Smooth muscle cell (in vitro differentiated cells): ENCODE data around the gene SLC38A3. TPM values are rescaled to one million over a fixed set of nuclear protein-coding genes. Genes with fewer than 3 reads are reported as not detected.

Experiments
- DNase-seq: peaks from one replicate; lab custom pipeline; 2025; ENCODE audit not compliant: unreplicated experiment; lab: John Stamatoyannopoulos, UW
- H2AFZ ChIP-seq: fragments of 200-600 bp; sonication (generic); 2 replicates; pipeline ENCODE4 v1.6.0; 2016; ENCODE audit warnings: antibody characterized with exemption, low read depth, mild to moderate bottlenecking
- H3F3A ChIP-seq: fragments of 200-600 bp; sonication (generic); 2 replicates; pipeline ENCODE4 v1.6.0; 2017; ENCODE audit warnings: antibody characterized with exemption, low read depth
- H3K27ac ChIP-seq: fragments of 200-600 bp; sonication (generic); 2 replicates; pipeline ENCODE4 v1.5.1; 2016; ENCODE audit warnings: low read depth, mild to moderate bottlenecking
- H3K27me3 ChIP-seq: fragments of 200-600 bp; sonication (generic); 2 replicates; pipeline ENCODE4 v1.6.1; 2016; ENCODE audit warnings: low read depth, mild to moderate bottlenecking
- H3K36me3 ChIP-seq: fragments of 200-600 bp; sonication (generic); 2 replicates; pipeline ENCODE4 v1.5.1; 2016; ENCODE audit warnings: low read depth
- H3K4me1 ChIP-seq: fragments of 200-600 bp; sonication (generic); 2 replicates; pipeline ENCODE4 v1.5.1; 2016; ENCODE audit warnings: low read depth
- H3K4me2 ChIP-seq: fragments of 200-600 bp; sonication (generic); 2 replicates; pipeline ENCODE4 v1.6.0; 2016; ENCODE audit warnings: mild to moderate bottlenecking
- H3K4me3 ChIP-seq: fragments of 200-600 bp; sonication (generic); 2 replicates; pipeline ENCODE4 v1.5.1; 2016; ENCODE audit warnings: mild to moderate bottlenecking
- H3K79me2 ChIP-seq: fragments of 200-600 bp; sonication (generic); 2 replicates; pipeline ENCODE4 v1.6.0; 2016; ENCODE audit warnings: low read depth, mild to moderate bottlenecking
- H3K9ac ChIP-seq: fragments of 200-600 bp; sonication (generic); 2 replicates; pipeline ENCODE4 v1.6.0; 2016; ENCODE audit warnings: low read depth
- H3K9me3 ChIP-seq: fragments of 200-600 bp; sonication (generic); replicated peaks from 2 replicates; pipeline ENCODE4 v1.5.1; 2016; ENCODE audit warnings: low read depth
- H4K20me1 ChIP-seq: fragments of 200-600 bp; sonication (generic); 2 replicates; pipeline ENCODE4 v1.6.0; 2016; ENCODE audit warnings: low read depth
- WGBS: methylation state at CpG from one replicate; pipeline ENCODE4 v1.1.7; 2016; ENCODE audit warnings: low lambda C conversion rate; 5-methylcytosine and 5-hydroxymethylcytosine counted together
- polyA plus RNA-seq: library from polyadenylated mRNA; unstranded; fragments of >200 nt; fragmentation: Nextera tagmentation; extraction: Ambion mirVana; gene quantifications from 2 replicates; pipeline ENCODE4 v1.2.1, GENCODE V29; 2016
- total RNA-seq: library from RNA; depleted of rRNA; stranded (reverse); fragments of >200 nt; gene quantifications from 2 replicates; pipeline ENCODE4 v1.2.3, GENCODE V29; 2014
- TF ChIP-seq, protein P1 (sequence below): fragments of 200-600 bp; sonication (generic); IDR thresholded peaks from 2 replicates; pipeline ENCODE4 v1.5.1; 2017; ENCODE audit warnings: borderline replicate concordance, mild to moderate bottlenecking, antibody characterized with exemption; ENCODE audit not compliant: insufficient read depth, poor library complexity, severe bottlenecking

The SLC38A3 gene
- total and polyA plus RNA-seq, 2 experiments from 2014 or later: 0.58 to 3.5 TPM

DNA sequence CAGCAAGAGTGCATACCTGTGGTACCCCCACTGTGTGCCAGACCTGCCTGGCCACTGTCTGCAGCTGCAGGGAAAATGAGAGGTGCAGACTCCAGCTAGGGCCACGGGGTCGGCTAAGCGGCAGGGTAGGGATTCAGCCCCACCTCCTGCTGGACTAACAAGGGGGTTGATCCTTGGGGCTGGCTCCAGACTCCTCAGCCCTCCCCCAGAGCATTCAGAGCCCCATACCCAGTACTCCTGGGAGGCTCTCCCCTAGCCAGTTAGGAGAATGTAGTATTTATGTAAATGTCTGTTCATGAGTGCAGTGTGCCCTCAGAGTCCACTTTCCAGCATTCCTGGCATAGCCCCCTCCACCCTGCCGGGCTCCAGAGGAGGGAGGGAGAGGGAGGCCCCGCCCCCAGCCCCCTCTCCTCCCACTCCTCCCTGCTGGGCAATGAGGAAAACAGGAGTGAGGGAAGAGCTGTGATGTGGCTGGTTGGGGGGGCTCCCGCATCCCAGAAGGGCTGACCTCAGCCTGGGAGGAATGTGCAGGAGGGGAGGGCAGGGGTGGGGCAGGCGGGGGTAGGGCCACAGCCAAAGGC is 59.4 kb downstream of the SLC38A3 start:
- H3K27ac ChIP-seq: peak overlapping the region; percentile 75
- peaks cover 61% of the 10 kb centered on the region for H3K4me1 ChIP-seq
- peak; percentile 50 for DNase-seq
- no peaks in the 10 kb centered on the region for H3K27me3 ChIP-seq
- peak overlapping the region; percentile 59 for H3K4me2 ChIP-seq
- no peak overlapping the region for H2AFZ ChIP-seq
- H3K9ac ChIP-seq: no peak overlapping the region
- peak overlapping the region; percentile 1 for H3K4me3 ChIP-seq
- WGBS: 3% methylated on average over 4 of the region's 7 CpGs
- peaks cover 25% of the 10 kb centered on the region for H3F3A ChIP-seq
- H3K36me3 ChIP-seq: no peaks in the 10 kb centered on the region
- H3K9me3 ChIP-seq: no peaks in the 10 kb centered on the region
- TF ChIP-seq, protein P1, sequence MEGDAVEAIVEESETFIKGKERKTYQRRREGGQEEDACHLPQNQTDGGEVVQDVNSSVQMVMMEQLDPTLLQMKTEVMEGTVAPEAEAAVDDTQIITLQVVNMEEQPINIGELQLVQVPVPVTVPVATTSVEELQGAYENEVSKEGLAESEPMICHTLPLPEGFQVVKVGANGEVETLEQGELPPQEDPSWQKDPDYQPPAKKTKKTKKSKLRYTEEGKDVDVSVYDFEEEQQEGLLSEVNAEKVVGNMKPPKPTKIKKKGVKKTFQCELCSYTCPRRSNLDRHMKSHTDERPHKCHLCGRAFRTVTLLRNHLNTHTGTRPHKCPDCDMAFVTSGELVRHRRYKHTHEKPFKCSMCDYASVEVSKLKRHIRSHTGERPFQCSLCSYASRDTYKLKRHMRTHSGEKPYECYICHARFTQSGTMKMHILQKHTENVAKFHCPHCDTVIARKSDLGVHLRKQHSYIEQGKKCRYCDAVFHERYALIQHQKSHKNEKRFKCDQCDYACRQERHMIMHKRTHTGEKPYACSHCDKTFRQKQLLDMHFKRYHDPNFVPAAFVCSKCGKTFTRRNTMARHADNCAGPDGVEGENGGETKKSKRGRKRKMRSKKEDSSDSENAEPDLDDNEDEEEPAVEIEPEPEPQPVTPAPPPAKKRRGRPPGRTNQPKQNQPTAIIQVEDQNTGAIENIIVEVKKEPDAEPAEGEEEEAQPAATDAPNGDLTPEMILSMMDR: no peak
- no peaks in the 10 kb centered on the region for H4K20me1 ChIP-seq
- H3K79me2 ChIP-seq: no peaks in the 10 kb centered on the region

DNA sequence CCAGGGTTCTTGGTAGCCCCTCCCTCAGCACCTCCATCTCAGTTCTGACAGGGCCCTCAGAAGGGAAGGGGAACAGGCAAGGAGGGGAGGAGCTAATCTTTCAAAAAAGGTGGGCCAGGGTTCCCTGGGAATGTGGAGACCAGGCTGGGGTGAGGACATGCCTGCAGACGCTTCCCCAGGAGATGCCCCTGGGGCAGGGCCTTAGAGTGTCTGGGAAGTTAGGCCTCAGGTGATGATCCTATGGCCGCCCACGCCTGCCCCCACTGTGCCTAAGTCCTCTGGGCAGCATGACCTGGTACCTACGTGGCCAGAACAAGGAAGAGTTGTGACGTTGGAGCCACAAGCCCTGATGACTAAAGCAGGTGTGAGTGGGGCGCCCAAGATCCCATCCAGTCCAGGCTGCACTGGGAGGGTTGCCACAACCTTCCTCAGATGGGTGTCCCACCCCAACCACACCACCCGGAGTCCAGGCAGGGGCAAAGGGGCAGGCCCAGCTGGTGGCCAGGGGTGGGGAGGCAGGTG is 60.0 kb downstream of the SLC38A3 start:
- H3K9me3 ChIP-seq: no peaks in the 10 kb centered on the region
- H3K27ac ChIP-seq: peak overlapping the region; percentile 75
- no peak overlapping the region for H3K4me3 ChIP-seq
- TF ChIP-seq, protein P1: no peak
- H4K20me1 ChIP-seq: no peaks in the 10 kb centered on the region
- no peak for DNase-seq
- H3F3A ChIP-seq: peaks cover 25% of the 10 kb centered on the region
- peak overlapping the region; percentile 15 for H3K9ac ChIP-seq
- H3K79me2 ChIP-seq: no peaks in the 10 kb centered on the region
- H3K27me3 ChIP-seq: no peaks in the 10 kb centered on the region
- WGBS: 43% methylated on average over 7 of the region's 7 CpGs
- peak overlapping the region; percentile 2 for H3K4me2 ChIP-seq
- H3K36me3 ChIP-seq: no peaks in the 10 kb centered on the region
- peaks cover 64% of the 10 kb centered on the region for H3K4me1 ChIP-seq
- no peak overlapping the region for H2AFZ ChIP-seq

- TF ChIP-seq, protein P1: no peak
- Histone ChIP-seq H3K27me3 (no peaks in the 10 kb centered on the region), H2AFZ (no peak overlapping the region), H3K4me1 (peaks cover 60% of the 10 kb centered on the region), H3K4me2 (peak overlapping the region; percentile 2), H4K20me1 (no peaks in the 10 kb centered on the region), H3K27ac (peak overlapping the region; percentile 75), H3K36me3 (no peaks in the 10 kb centered on the region), H3K9ac (peak overlapping the region; percentile 15), H3F3A (peaks cover 25% of the 10 kb centered on the region), H3K79me2 (no peaks in the 10 kb centered on the region), H3K4me3 (no peak overlapping the region), H3K9me3 (no peaks in the 10 kb centered on the region)
- no peak for DNase-seq
- WGBS: 91% methylated on average over 1 of the region's 1 CpG
Observed at GRCh38 chr3:50265571-50265970, 60.5 kb downstream of the SLC38A3 start.

DNA sequence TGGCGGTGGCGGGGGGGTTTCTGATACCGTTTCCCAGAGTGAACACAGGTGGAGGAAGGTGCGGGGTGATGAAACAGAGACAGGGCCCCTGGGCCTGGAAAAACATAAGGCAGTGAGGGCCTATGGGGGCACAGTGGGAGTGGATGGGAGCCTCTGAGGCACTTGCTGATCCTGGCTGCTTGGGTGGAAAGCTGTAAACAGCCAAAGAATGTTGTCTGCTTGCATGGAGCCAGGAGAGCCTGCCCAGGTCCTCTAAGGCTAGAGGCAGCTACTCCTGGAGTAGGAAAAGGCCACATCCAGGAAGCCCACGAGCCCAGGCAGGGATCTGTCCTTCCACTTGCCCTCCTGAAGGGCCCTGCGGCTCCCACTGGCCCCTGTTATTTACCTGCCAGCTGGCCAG is 60.9 kb downstream of the SLC38A3 start:
- peak overlapping the region; percentile 63 for H3K9ac ChIP-seq
- no peaks in the 10 kb centered on the region for H3K27me3 ChIP-seq
- no peaks in the 10 kb centered on the region for H4K20me1 ChIP-seq
- peak overlapping the region; percentile 94 for H3K4me2 ChIP-seq
- H3K4me1 ChIP-seq: peaks cover 55% of the 10 kb centered on the region
- peaks cover 25% of the 10 kb centered on the region for H3F3A ChIP-seq
- H2AFZ ChIP-seq: no peak overlapping the region
- H3K4me3 ChIP-seq: no peak overlapping the region
- no peak for DNase-seq
- WGBS: 94% methylated on average over 6 of the region's 6 CpGs
- no peaks in the 10 kb centered on the region for H3K9me3 ChIP-seq
- H3K27ac ChIP-seq: peak overlapping the region; percentile 75
- TF ChIP-seq, protein P1: no peak
- H3K79me2 ChIP-seq: no peaks in the 10 kb centered on the region
- H3K36me3 ChIP-seq: no peaks in the 10 kb centered on the region
